Measurements from ENCODE around the gene PRSS8. TPM values are rescaled to one million over a fixed set of nuclear protein-coding genes. Genes with fewer than 3 reads are reported as not detected.

PRSS8 gene
- total and polyA plus RNA-seq, 2 donors (not counting 3 experiments of a cell fraction or from before 2014, with no cell fraction given): 0.12 TPM; not detected in 1

GRCh38 chr16:31088459-31089183 lies 46.9 kb downstream of the PRSS8 start, which contains the start of gene PRSS53:
TSS of gene PRSS53 (minus strand) at chr16:31088943. CDS start at chr16:31088809, 134 bp downstream.
- FAIRE-seq (no peak), DNase-seq (ENCODE audit: low read depth, low spot score) (no peak)
- intact Hi-C loops (cut with micrococcal nuclease) (no loop called here), dilution Hi-C loops (cut with MboI; ENCODE audit: extremely low pct_ligation_motif_present, low sequenced_read_pairs) (no loop called here)
- H3K79me2 ChIP-seq (ENCODE audit: control insufficient read depth, insufficient read depth, low read length): peaks cover 7% of the 10 kb centered on the region
- H3K36me3 ChIP-seq (ENCODE audit: control insufficient read depth in 2 of 2, extremely low read depth in 1 of 2, insufficient read depth in 2 of 2, low read length in 2 of 2): peaks cover 2 to 10% of the 10 kb centered on the region in 2 experiments
- no peaks in the 10 kb centered on the region for H3K27me3 ChIP-seq (ENCODE audit: control insufficient read depth in 2 of 2, insufficient read depth in 2 of 2, low read length in 2 of 2)
- no peak for TF ChIP-seq JUN (IDR thresholded peaks at IDR 0.05; ENCODE audit: borderline replicate concordance, insufficient read depth, insufficient read length, low read depth)
- TF ChIP-seq, protein P1, sequence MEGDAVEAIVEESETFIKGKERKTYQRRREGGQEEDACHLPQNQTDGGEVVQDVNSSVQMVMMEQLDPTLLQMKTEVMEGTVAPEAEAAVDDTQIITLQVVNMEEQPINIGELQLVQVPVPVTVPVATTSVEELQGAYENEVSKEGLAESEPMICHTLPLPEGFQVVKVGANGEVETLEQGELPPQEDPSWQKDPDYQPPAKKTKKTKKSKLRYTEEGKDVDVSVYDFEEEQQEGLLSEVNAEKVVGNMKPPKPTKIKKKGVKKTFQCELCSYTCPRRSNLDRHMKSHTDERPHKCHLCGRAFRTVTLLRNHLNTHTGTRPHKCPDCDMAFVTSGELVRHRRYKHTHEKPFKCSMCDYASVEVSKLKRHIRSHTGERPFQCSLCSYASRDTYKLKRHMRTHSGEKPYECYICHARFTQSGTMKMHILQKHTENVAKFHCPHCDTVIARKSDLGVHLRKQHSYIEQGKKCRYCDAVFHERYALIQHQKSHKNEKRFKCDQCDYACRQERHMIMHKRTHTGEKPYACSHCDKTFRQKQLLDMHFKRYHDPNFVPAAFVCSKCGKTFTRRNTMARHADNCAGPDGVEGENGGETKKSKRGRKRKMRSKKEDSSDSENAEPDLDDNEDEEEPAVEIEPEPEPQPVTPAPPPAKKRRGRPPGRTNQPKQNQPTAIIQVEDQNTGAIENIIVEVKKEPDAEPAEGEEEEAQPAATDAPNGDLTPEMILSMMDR (IDR thresholded peaks at IDR 0.05; ENCODE audit: extremely low read depth in 1 of 2, insufficient read depth in 1 of 2, low read depth in 1 of 2, low read length in 2 of 2): no peak
- no peak for TF ChIP-seq EZH2 (IDR thresholded peaks at IDR 0.05; ENCODE audit: borderline replicate concordance, low read depth, low read length, severe bottlenecking)
- no peak for TF ChIP-seq POLR2A (IDR thresholded peaks at IDR 0.05; ENCODE audit: low read depth, low read length)
- no TSS peak for BruUV-seq (replicated peaks)
- H3K4me2 ChIP-seq (ENCODE audit: insufficient read depth, low read length): no peak within 1 kb of the TSS
- H3K4me1 ChIP-seq (ENCODE audit: control insufficient read depth, extremely low read depth, insufficient read depth, low read length): peaks cover 3% of the 10 kb centered on the region
- no peak within 1 kb of the TSS for H2AFZ ChIP-seq (ENCODE audit: low read depth, low read length)
- no peaks in the 10 kb centered on the region for H3K9me3 ChIP-seq (replicated peaks; ENCODE audit: control insufficient read depth, insufficient read depth, low read length)
- H3K9me1 ChIP-seq (replicated peaks; ENCODE audit: control insufficient read depth, extremely low read depth, insufficient read depth, low read length): no peaks in the 10 kb centered on the region
- no peak within 1 kb of the TSS for H3K27ac ChIP-seq (ENCODE audit: insufficient read depth, low read depth, low read length)
- H4K20me1 ChIP-seq (replicated peaks; ENCODE audit: control insufficient read depth, extremely low read depth, insufficient read depth, low read length): no peaks in the 10 kb centered on the region
- H3K4me3 ChIP-seq (replicated peaks in 1 of 3; ENCODE audit: insufficient read depth in 1 of 3, low read depth in 1 of 3, low read length in 3 of 3): no peak within 1 kb of the TSS
- H3K9ac ChIP-seq (replicated peaks; ENCODE audit: extremely low read depth, insufficient read depth, low read length): no peak within 1 kb of the TSS
- CTCF ChIA-PET: interaction anchor here (1.5 kb wide), 1 partner anchor 104 kb away, joined by 4 read pairs; the partner anchor contains the start of gene HSD3B7
- POLR2A ChIA-PET: no interaction called here

DNA sequence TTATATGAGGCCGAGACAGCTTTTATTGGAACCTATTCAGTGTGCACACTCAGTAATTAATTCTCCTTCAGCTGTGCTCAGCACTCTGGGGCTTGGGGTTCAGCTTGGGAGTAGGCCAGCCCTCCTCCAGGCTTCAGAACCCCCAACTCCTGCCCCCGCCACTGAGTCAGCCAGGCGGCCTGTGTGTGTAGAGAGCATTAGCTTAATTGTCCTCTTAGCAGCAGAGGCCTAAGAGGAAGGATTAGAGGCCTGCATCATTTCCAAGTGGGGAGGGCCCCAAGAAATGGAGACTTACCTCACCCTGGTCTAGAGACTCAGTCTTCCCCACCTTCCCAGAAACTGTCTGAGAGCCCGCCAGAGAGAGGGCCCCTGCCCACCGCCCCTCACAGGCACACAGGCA lies 47.6 kb downstream of the PRSS8 start:
- intact Hi-C loops (cut with micrococcal nuclease): no loop called here
- DNase-seq (ENCODE audit: low read depth, low spot score) (no peak), FAIRE-seq (no peak)
- Histone ChIP-seq H3K9me1 (replicated peaks; ENCODE audit: control insufficient read depth, extremely low read depth, insufficient read depth, low read length) (no peaks in the 10 kb centered on the region), H4K20me1 (replicated peaks; ENCODE audit: control insufficient read depth, extremely low read depth, insufficient read depth, low read length) (no peaks in the 10 kb centered on the region), H3K79me2 (ENCODE audit: control insufficient read depth, insufficient read depth, low read length) (peaks cover 4% of the 10 kb centered on the region), H3K9ac (replicated peaks; ENCODE audit: extremely low read depth, insufficient read depth, low read length) (no peak overlapping the region), H3K27me3 (ENCODE audit: control insufficient read depth in 2 of 2, insufficient read depth in 2 of 2, low read length in 2 of 2) (no peaks in the 10 kb centered on the region), H3K4me1 (ENCODE audit: control insufficient read depth, extremely low read depth, insufficient read depth, low read length) (no peaks in the 10 kb centered on the region), H3K9me3 (replicated peaks; ENCODE audit: control insufficient read depth, insufficient read depth, low read length) (no peaks in the 10 kb centered on the region), H3K4me3 (replicated peaks in 1 of 3; ENCODE audit: insufficient read depth in 1 of 3, low read depth in 1 of 3, low read length in 3 of 3) (no peak overlapping the region), H3K27ac (ENCODE audit: insufficient read depth, low read depth, low read length) (no peak overlapping the region), H2AFZ (ENCODE audit: low read depth, low read length) (no peak overlapping the region), H3K36me3 (ENCODE audit: control insufficient read depth in 2 of 2, extremely low read depth in 1 of 2, insufficient read depth in 2 of 2, low read length in 2 of 2) (peaks cover 2 to 12% of the 10 kb centered on the region in 2 experiments), H3K4me2 (ENCODE audit: insufficient read depth, low read length) (no peak overlapping the region)
- ChIA-PET POLR2A (interaction anchor here (0.6 kb wide), 1 partner anchor 92 kb away, joined by 3 read pairs; no protein-coding TSS in a partner anchor), CTCF (interaction anchor here (0.8 kb wide), 1 partner anchor 103 kb away, joined by 4 read pairs; the partner anchor contains the start of gene HSD3B7)
- no peak for TF ChIP-seq POLR2A (IDR thresholded peaks at IDR 0.05; ENCODE audit: low read depth, low read length)
- no peak for TF ChIP-seq GATA2 (IDR thresholded peaks at IDR 0.05; ENCODE audit: insufficient read depth, insufficient read length, low read depth, low read length)
- no peak for TF ChIP-seq MAX (IDR thresholded peaks at IDR 0.05; ENCODE audit: insufficient read depth, insufficient read length)
- TF ChIP-seq JUN (IDR thresholded peaks at IDR 0.05; ENCODE audit: borderline replicate concordance, insufficient read depth, insufficient read length, low read depth): no peak
- TF ChIP-seq POLR2AphosphoS5 (IDR thresholded peaks at IDR 0.05; ENCODE audit: insufficient read depth, low read depth, low read length): no peak
- TF ChIP-seq, protein P1 (IDR thresholded peaks at IDR 0.05; ENCODE audit: extremely low read depth in 1 of 2, insufficient read depth in 1 of 2, low read depth in 1 of 2, low read length in 2 of 2): no peak
- TF ChIP-seq EZH2 (IDR thresholded peaks at IDR 0.05; ENCODE audit: borderline replicate concordance, low read depth, low read length, severe bottlenecking): no peak
- TF ChIP-seq MYC (IDR thresholded peaks at IDR 0.05; ENCODE audit: low read depth, low read length): no peak
- dilution Hi-C loops (cut with MboI; ENCODE audit: extremely low pct_ligation_motif_present, low sequenced_read_pairs): no loop called here
- BruUV-seq (replicated peaks): no TSS peak

All from endothelial cell of umbilical vein (primary cell).